PFSK-1 (cell line): ENCODE results near the gene MIOS.

Experiments used
- POLR2AphosphoS5 ChIP-seq: IDR thresholded peaks from 2 replicates; pipeline ENCODE4 v1.6.1; 2012; ENCODE audit warnings: low read depth, mild to moderate bottlenecking, control low read depth, low read length, moderate library complexity
- REST ChIP-seq, 2 experiments: IDR thresholded peaks; 2 replicates each; pipeline versions ENCODE4 v1.6.1 to v1.8.0; 2011 to 2012; ENCODE audit warnings: low read depth in 2 of 2, low read length in 2 of 2, control low read depth in 1 of 2, inconsistent platforms in 1 of 2, mild to moderate bottlenecking in 1 of 2, moderate library complexity in 1 of 2; ENCODE audit not compliant: insufficient read depth in 1 of 2
- TAF1 ChIP-seq: IDR thresholded peaks from 2 replicates; pipeline ENCODE4 v1.6.1; 2012; ENCODE audit warnings: low read length, control low read depth, borderline replicate concordance; ENCODE audit not compliant: insufficient read depth

DNA sequence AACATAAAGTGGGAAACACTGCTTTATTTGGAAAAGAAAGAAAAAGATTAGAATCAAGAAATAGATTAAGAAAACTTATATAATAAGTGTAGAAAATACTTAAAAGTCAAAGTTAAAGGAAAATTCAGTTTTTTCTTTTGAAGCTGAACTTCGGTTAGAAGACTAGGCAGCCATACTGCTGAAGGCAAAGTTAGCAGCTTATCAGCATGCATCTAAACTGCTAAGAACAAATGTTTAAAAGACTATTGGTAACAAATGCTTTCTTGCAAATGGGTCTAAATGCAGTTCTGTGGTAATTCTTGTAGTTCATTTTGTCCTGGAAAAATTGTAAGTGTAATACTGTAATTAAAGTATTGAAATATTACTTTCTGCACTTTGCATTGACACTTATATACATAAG is 18.0 kb downstream of the MIOS start:
- TF ChIP-seq POLR2AphosphoS5 = no peak
- no peak for TF ChIP-seq REST (IDR thresholded peaks at IDR 0.05; ENCODE audit: insufficient read depth in 1 of 2, low read depth in 2 of 2, low read length in 2 of 2)
- no peak for TF ChIP-seq TAF1
